Natural killer cell (primary cell): ENCODE measurements around the gene THEMIS2. TPM values are rescaled to one million over a fixed set of nuclear protein-coding genes. Genes with fewer than 3 reads are reported as not detected.

Source experiments
- ATAC-seq, 3 donors: fragments of 150-1000 bp in 2 of 3; fragments of 200-7000 bp in 1 of 3; cut with Tn5 transposase; 1 replicate in 1 of 3; 2 replicates in 2 of 3; pipeline ENCODE4 v1.10.0; 2021; ENCODE audit warnings: mild to moderate bottlenecking in 2 of 3, moderate library complexity in 2 of 3
- DNase-seq, 2 donors: peaks; one replicate each; pipeline versions ENCODE4 v3.0.0 to v3.0.0-alpha.2; 2013 to 2021; ENCODE audit warnings: mixed read lengths in 1 of 2
- H3K27ac ChIP-seq: one replicate; pipeline ENCODE4 v1.5.1; 2013; ENCODE audit warnings: mild to moderate bottlenecking, low read length
- H3K27me3 ChIP-seq: one replicate; pipeline ENCODE4 v1.6.1; 2013; ENCODE audit warnings: low read length; ENCODE audit not compliant: control insufficient read depth, insufficient read depth
- H3K36me3 ChIP-seq: one replicate; pipeline ENCODE4 v1.6.1; 2013; ENCODE audit warnings: low read length; ENCODE audit not compliant: control insufficient read depth, insufficient read depth
- H3K4me1 ChIP-seq: one replicate; pipeline ENCODE4 v1.6.1; 2013; ENCODE audit warnings: low read length; ENCODE audit not compliant: control insufficient read depth, insufficient read depth
- H3K4me3 ChIP-seq: one replicate; pipeline ENCODE4 v1.5.1; 2013; ENCODE audit warnings: low read length
- H3K9me3 ChIP-seq: one replicate; pipeline ENCODE4 v1.6.1; 2013; ENCODE audit warnings: low read length; ENCODE audit not compliant: control insufficient read depth, insufficient read depth
- H3K27ac Mint-ChIP-seq, 2 donors: one replicate each; pipeline ENCODE4 v1.8.0; 2022; ENCODE audit warnings: mild to moderate bottlenecking in 2 of 2, mixed read lengths in 2 of 2, moderate library complexity in 1 of 2
- H3K27me3 Mint-ChIP-seq, 2 donors: one replicate each; pipeline ENCODE4 v1.8.0; 2022; ENCODE audit warnings: low read depth in 2 of 2, mixed read lengths in 2 of 2
- H3K36me3 Mint-ChIP-seq: one replicate; pipeline ENCODE4 v1.8.0; 2022; ENCODE audit warnings: mixed read lengths
- H3K4me1 Mint-ChIP-seq, 2 donors: one replicate each; pipeline ENCODE4 v1.8.0; 2022; ENCODE audit warnings: mixed read lengths in 2 of 2
- H3K4me3 Mint-ChIP-seq: one replicate; pipeline ENCODE4 v1.8.0; 2022; ENCODE audit warnings: mild to moderate bottlenecking, moderate library complexity, mixed read lengths
- H3K9me3 Mint-ChIP-seq, 2 donors: one replicate each; pipeline ENCODE4 v1.8.0; 2022; ENCODE audit warnings: mixed read lengths in 2 of 2
- CTCF ChIP-seq: fragments of 200-600 bp; IDR thresholded peaks from one replicate; pipeline ENCODE4 v1.8.0; 2022; ENCODE audit warnings: antibody characterized with exemption
- WGBS: methylation state at CpG from one replicate; pipeline ENCODE4 v1.1.7; 2013; ENCODE audit warnings: missing lambda C conversion rate; ENCODE audit not compliant: insufficient coverage; 5-methylcytosine and 5-hydroxymethylcytosine counted together
- intact Hi-C: fragments of 100-400 bp; cut with micrococcal nuclease; formaldehyde crosslinking; loops from one replicate; pipeline ENCODE4 v1.14.2; 2022
- total RNA-seq, 4 donors: library from RNA; stranded (reverse); fragments of 120-200 nt in 1 of 4; gene quantifications; one replicate each; pipeline versions ENCODE4 v1.2.3 to v1.2.4, GENCODE V29; 2013 to 2022

THEMIS2 gene
- total RNA-seq, 3 donors from 2014 or later (not counting 1 experiment from before 2014, with no cell fraction given): 104 to 234 (median 122) TPM

GRCh38 chr1:27833470-27833869, 38.9 kb upstream of the THEMIS2 start:
- TF ChIP-seq CTCF: no peak
- H3K4me1 Mint-ChIP-seq: peaks cover 22 to 32% of the 10 kb centered on the region in 2 donors
- Histone ChIP-seq H3K9me3 (no peaks in the 10 kb centered on the region), H3K4me3 (no peak overlapping the region), H3K27ac (no peak overlapping the region), H3K4me1 (peaks cover 11% of the 10 kb centered on the region), H3K27me3 (no peaks in the 10 kb centered on the region), H3K36me3 (peaks cover 22% of the 10 kb centered on the region)
- intact Hi-C loops: no loop called here
- no peaks in the 10 kb centered on the region for H3K36me3 Mint-ChIP-seq
- H3K27me3 Mint-ChIP-seq: no peaks in the 10 kb centered on the region
- ATAC-seq: no peak
- no peak for DNase-seq
- H3K9me3 Mint-ChIP-seq: no peaks in the 10 kb centered on the region
- H3K4me3 Mint-ChIP-seq: no peak overlapping the region
- 94% methylated on average over 2 of the region's 3 CpGs for whole genome bisulfite sequencing
- no peak overlapping the region for H3K27ac Mint-ChIP-seq

GRCh38 chr1:27835046-27835445, 37.3 kb upstream of the THEMIS2 start:
- Mint-ChIP-seq H3K27ac (peak overlapping the region; percentile 14 to 23), H3K4me3 (no peak overlapping the region), H3K36me3 (no peaks in the 10 kb centered on the region), H3K4me1 (peaks cover 22 to 32% of the 10 kb centered on the region in 2 donors), H3K27me3 (no peaks in the 10 kb centered on the region), H3K9me3 (no peaks in the 10 kb centered on the region)
- Histone ChIP-seq H3K36me3 (peaks cover 36% of the 10 kb centered on the region), H3K27ac (no peak overlapping the region), H3K4me3 (no peak overlapping the region), H3K4me1 (peaks cover 8% of the 10 kb centered on the region), H3K9me3 (no peaks in the 10 kb centered on the region), H3K27me3 (no peaks in the 10 kb centered on the region)
- no peak for TF ChIP-seq CTCF
- intact Hi-C loops: no loop called here
- ATAC-seq: no peak
- DNase-seq: no peak

DNA sequence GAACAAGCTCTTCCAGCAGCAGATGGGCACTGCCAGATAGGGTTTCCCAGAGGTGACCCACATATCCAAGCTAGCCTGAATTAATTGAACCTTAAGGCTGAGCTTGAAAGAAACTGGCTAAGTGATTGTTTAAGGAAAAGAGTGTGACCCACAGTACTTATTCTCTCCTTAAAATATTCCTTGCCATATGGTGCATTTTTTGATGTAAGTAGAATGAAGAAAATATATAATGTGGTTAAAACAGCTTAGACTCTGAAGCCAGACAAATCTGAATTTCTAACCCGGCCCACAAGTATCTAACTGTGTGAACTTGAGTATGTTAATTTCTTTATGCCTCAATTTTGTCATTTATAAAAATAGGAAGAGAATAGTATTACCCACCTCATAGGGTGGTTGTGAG, 36.8 kb upstream of the THEMIS2 start:
- H3K27me3 ChIP-seq: no peaks in the 10 kb centered on the region
- H3K4me3 ChIP-seq: no peak overlapping the region
- peaks cover 41% of the 10 kb centered on the region for H3K36me3 ChIP-seq
- intact Hi-C loops: no loop called here
- no peaks in the 10 kb centered on the region for H3K9me3 ChIP-seq
- Mint-ChIP-seq H3K27ac (peak overlapping the region; percentile 14 to 23), H3K27me3 (no peaks in the 10 kb centered on the region), H3K4me1 (peaks cover 22 to 32% of the 10 kb centered on the region in 2 donors), H3K36me3 (no peaks in the 10 kb centered on the region), H3K9me3 (no peaks in the 10 kb centered on the region), H3K4me3 (no peak overlapping the region)
- H3K4me1 ChIP-seq: peaks cover 7% of the 10 kb centered on the region
- WGBS: no CpG with 5 or more reads among the region's 1 CpG
- no peak overlapping the region for H3K27ac ChIP-seq
- ATAC-seq (no peak), DNase-seq (no peak)
- TF ChIP-seq CTCF: no peak

DNA sequence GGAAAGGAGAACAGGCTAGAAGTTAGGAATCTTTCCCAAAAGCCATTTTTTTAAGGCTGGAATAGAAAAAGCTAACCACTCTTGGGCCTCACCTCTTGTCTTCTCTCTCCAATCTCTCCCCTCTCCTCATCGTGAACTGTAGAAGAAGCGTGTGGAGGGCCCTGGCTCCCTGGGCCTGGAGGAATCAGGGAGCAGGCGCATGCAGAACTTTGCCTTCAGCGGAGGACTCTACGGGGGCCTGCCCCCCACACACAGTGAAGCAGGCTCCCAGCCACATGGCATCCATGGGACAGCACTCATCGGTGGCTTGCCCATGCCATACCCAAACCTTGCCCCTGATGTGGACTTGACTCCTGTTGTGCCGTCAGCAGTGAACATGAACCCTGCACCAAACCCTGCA, 22.4 kb upstream of the THEMIS2 start:
- Histone ChIP-seq H3K27me3 (no peaks in the 10 kb centered on the region), H3K4me1 (no peaks in the 10 kb centered on the region), H3K27ac (no peak overlapping the region), H3K4me3 (no peak overlapping the region), H3K9me3 (no peaks in the 10 kb centered on the region), H3K36me3 (peaks cover 51% of the 10 kb centered on the region)
- H3K4me1 Mint-ChIP-seq: no peaks in the 10 kb centered on the region
- no peak for ATAC-seq
- peaks cover 12% of the 10 kb centered on the region for H3K36me3 Mint-ChIP-seq
- intact Hi-C loops: no loop called here
- TF ChIP-seq CTCF: no peak
- H3K4me3 Mint-ChIP-seq: no peak overlapping the region
- H3K27me3 Mint-ChIP-seq: no peaks in the 10 kb centered on the region
- peak overlapping the region in 1 of 2 donors; percentile 53 for H3K27ac Mint-ChIP-seq
- H3K9me3 Mint-ChIP-seq: no peaks in the 10 kb centered on the region
- 98% methylated on average over 7 of the region's 7 CpGs for whole genome bisulfite sequencing
- DNase-seq: no peak
